ENCODE measurements around the gene DRC7.

DNA sequence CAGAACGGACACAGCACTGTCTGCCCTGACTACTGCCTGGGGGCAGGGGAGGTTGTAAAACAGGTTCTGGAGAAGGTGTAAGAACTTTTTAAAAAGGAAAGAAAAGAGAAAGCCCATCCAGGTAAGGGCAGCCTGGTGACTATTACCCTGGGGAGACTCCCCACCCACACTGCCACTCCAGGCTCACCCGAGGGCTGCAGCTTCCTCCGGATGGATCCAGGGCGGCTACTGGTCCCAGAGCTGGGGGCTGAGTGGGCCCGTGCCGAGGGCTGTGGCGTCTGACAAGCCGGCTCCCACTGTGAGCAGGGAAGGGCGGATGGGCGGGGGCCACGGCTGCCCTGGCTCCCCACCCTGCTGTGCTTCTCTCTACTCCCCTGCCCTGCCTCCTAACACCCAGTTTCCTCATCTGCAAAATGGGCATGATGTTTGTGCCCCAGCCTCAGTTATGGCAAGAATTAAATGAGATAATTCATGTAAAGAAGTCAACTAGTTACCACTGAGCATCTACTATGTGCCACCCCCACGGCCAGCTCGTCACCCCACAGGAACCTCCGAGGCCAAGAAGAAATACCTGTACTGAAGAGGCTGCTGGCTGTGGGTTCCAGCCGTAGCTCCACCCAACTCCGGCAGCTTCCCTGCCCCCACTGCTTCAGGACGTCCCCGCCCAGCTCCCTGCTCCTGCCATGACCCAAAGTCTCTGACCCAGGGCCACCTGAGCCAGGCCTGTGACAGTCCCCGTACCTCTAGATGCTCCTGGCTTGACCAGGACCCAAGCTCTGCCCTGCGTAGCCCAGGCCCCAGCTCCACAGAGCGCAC is 65.1 kb downstream of the DRC7 start:
- no peak for TF ChIP-seq POLR2AphosphoS5 (IDR thresholded peaks at IDR 0.05; ENCODE audit: low read depth, low read length)
- TF ChIP-seq, protein P1, sequence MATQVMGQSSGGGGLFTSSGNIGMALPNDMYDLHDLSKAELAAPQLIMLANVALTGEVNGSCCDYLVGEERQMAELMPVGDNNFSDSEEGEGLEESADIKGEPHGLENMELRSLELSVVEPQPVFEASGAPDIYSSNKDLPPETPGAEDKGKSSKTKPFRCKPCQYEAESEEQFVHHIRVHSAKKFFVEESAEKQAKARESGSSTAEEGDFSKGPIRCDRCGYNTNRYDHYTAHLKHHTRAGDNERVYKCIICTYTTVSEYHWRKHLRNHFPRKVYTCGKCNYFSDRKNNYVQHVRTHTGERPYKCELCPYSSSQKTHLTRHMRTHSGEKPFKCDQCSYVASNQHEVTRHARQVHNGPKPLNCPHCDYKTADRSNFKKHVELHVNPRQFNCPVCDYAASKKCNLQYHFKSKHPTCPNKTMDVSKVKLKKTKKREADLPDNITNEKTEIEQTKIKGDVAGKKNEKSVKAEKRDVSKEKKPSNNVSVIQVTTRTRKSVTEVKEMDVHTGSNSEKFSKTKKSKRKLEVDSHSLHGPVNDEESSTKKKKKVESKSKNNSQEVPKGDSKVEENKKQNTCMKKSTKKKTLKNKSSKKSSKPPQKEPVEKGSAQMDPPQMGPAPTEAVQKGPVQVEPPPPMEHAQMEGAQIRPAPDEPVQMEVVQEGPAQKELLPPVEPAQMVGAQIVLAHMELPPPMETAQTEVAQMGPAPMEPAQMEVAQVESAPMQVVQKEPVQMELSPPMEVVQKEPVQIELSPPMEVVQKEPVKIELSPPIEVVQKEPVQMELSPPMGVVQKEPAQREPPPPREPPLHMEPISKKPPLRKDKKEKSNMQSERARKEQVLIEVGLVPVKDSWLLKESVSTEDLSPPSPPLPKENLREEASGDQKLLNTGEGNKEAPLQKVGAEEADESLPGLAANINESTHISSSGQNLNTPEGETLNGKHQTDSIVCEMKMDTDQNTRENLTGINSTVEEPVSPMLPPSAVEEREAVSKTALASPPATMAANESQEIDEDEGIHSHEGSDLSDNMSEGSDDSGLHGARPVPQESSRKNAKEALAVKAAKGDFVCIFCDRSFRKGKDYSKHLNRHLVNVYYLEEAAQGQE (IDR thresholded peaks at IDR 0.05; ENCODE audit: insufficient read depth in 1 of 2, low read depth in 2 of 2, low read length in 2 of 2), result no peak
- TF ChIP-seq TAF1 (IDR thresholded peaks at IDR 0.05; ENCODE audit: borderline replicate concordance, insufficient read depth, low read length), result no peak
- no peak for TF ChIP-seq SIN3A (IDR thresholded peaks at IDR 0.05; ENCODE audit: borderline replicate concordance, insufficient read depth, low read length)
- no peak for TF ChIP-seq FOXP2 (optimal IDR thresholded peaks at IDR 0.05; ENCODE audit: borderline replicate concordance, extremely low read depth, extremely low read length, insufficient read depth)
